ENCODE results near the gene RNASE12. TPM values are rescaled to one million over a fixed set of nuclear protein-coding genes. Genes with fewer than 3 reads are reported as not detected.

RNASE12 gene
- total RNA-seq, 1 donor from 2014 or later, result not detected

- DNase-seq (ENCODE audit: extremely low spot score in 2 of 2), result no peak
- Histone ChIP-seq H3K4me3 (no peak overlapping the region), H3K36me3 (no peaks in the 10 kb centered on the region), H3K4me1 (no peaks in the 10 kb centered on the region), H3K27ac (no peak overlapping the region), H3K9me3 (no peaks in the 10 kb centered on the region), H3K27me3 (no peaks in the 10 kb centered on the region)
- intact Hi-C loops (cut with DNase I), result no loop called here
- no peak for TF ChIP-seq POLR2AphosphoS5 (IDR thresholded peaks at IDR 0.05; ENCODE audit: insufficient read depth in 1 of 2, low read depth in 1 of 2)
- TF ChIP-seq POLR2A (IDR thresholded peaks at IDR 0.05), result no peak
- TF ChIP-seq, protein P1, sequence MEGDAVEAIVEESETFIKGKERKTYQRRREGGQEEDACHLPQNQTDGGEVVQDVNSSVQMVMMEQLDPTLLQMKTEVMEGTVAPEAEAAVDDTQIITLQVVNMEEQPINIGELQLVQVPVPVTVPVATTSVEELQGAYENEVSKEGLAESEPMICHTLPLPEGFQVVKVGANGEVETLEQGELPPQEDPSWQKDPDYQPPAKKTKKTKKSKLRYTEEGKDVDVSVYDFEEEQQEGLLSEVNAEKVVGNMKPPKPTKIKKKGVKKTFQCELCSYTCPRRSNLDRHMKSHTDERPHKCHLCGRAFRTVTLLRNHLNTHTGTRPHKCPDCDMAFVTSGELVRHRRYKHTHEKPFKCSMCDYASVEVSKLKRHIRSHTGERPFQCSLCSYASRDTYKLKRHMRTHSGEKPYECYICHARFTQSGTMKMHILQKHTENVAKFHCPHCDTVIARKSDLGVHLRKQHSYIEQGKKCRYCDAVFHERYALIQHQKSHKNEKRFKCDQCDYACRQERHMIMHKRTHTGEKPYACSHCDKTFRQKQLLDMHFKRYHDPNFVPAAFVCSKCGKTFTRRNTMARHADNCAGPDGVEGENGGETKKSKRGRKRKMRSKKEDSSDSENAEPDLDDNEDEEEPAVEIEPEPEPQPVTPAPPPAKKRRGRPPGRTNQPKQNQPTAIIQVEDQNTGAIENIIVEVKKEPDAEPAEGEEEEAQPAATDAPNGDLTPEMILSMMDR (IDR thresholded peaks at IDR 0.05), result no peak
These were observed 1.4 kb upstream of the RNASE12 start for GRCh38 chr14:20592574-20592973.

GRCh38 chr14:20587489-20588154, 3.6 kb downstream of the RNASE12 start, which contains the start of gene RNASE11:
Gene RNASE11 (minus strand): TSS chr14:20588001.
- no peak for DNase-seq (ENCODE audit: extremely low spot score in 2 of 2)
- Histone ChIP-seq H3K4me1 (no peaks in the 10 kb centered on the region), H3K36me3 (no peaks in the 10 kb centered on the region), H3K9me3 (no peaks in the 10 kb centered on the region), H3K27me3 (no peaks in the 10 kb centered on the region), H3K4me3 (no peak within 1 kb of the TSS), H3K27ac (no peak within 1 kb of the TSS)
- TF ChIP-seq, protein P1 (IDR thresholded peaks at IDR 0.05), result no peak
- TF ChIP-seq POLR2A (IDR thresholded peaks at IDR 0.05) (no peak), POLR2AphosphoS5 (IDR thresholded peaks at IDR 0.05; ENCODE audit: insufficient read depth in 1 of 2, low read depth in 1 of 2) (no peak)
- intact Hi-C loops (cut with DNase I), result no loop called here

DNA sequence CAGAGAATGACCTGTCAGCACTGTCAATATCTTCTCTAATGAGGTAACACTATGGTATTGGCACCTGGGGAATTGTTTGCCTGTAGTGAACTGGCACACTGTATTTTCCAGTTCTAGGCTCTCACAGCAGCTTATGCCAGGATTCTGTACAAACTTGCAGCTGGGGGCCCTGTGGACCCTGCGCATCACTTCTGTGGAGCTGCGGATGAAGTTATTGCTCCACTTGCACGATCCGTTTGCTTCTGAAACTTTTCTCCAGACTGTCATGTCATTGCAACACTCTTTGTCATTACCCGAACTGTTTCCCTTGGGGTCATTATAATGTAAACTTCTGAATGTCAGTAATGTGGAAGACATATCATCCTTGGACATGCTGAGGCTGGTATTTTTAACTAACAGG, 7.3 kb downstream of the RNASE12 start:
- no peak overlapping the region for H3K4me3 ChIP-seq
- H3K27ac ChIP-seq, result no peak overlapping the region
- H3K27me3 ChIP-seq, result no peaks in the 10 kb centered on the region
- no peaks in the 10 kb centered on the region for H3K36me3 ChIP-seq
- intact Hi-C loops (cut with DNase I), result no loop called here
- no peaks in the 10 kb centered on the region for H3K9me3 ChIP-seq
- TF ChIP-seq POLR2AphosphoS5 (IDR thresholded peaks at IDR 0.05; ENCODE audit: insufficient read depth in 1 of 2, low read depth in 1 of 2) (no peak), POLR2A (IDR thresholded peaks at IDR 0.05) (no peak)
- TF ChIP-seq, protein P1 (IDR thresholded peaks at IDR 0.05), result no peak
- H3K4me1 ChIP-seq, result no peaks in the 10 kb centered on the region
- DNase-seq (ENCODE audit: extremely low spot score in 2 of 2), result no peak

GRCh38 chr14:20583142-20583541, 8.0 kb downstream of the RNASE12 start:
- H3K4me1 ChIP-seq, result no peaks in the 10 kb centered on the region
- no peaks in the 10 kb centered on the region for H3K36me3 ChIP-seq
- intact Hi-C loops (cut with DNase I), result no loop called here
- no peaks in the 10 kb centered on the region for H3K9me3 ChIP-seq
- H3K4me3 ChIP-seq, result no peak overlapping the region
- H3K27ac ChIP-seq, result no peak overlapping the region
- no peaks in the 10 kb centered on the region for H3K27me3 ChIP-seq
- DNase-seq (ENCODE audit: extremely low spot score in 2 of 2), result no peak
- no peak for TF ChIP-seq POLR2AphosphoS5 (IDR thresholded peaks at IDR 0.05; ENCODE audit: insufficient read depth in 1 of 2, low read depth in 1 of 2)
- TF ChIP-seq, protein P1 (IDR thresholded peaks at IDR 0.05), result no peak
- TF ChIP-seq POLR2A (IDR thresholded peaks at IDR 0.05), result no peak

DNA sequence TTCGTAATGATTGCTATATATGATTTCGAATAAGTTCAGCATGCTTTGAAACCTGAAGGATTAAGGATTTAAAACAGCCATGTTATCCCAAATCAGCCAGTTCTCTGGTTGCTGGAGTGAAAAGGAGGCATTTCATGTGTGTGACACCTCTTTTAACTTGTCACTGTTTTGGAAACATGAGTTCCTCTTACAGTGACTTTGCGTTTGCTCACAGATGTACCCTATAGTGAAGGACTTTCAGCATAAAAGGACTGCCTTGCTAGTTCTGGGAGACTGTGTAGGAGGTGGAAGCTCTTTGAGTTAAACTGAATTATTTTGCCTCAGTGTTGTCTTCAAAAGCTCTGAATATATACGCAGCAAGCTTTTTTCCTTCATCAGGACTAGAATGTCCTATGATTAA, 10.9 kb downstream of the RNASE12 start:
- Histone ChIP-seq H3K4me1 (no peaks in the 10 kb centered on the region), H3K4me3 (no peak overlapping the region), H3K27ac (no peak overlapping the region), H3K9me3 (no peaks in the 10 kb centered on the region), H3K27me3 (no peaks in the 10 kb centered on the region), H3K36me3 (no peaks in the 10 kb centered on the region)
- TF ChIP-seq, protein P1 (IDR thresholded peaks at IDR 0.05), result no peak
- no peak for TF ChIP-seq POLR2A (IDR thresholded peaks at IDR 0.05)
- TF ChIP-seq POLR2AphosphoS5 (IDR thresholded peaks at IDR 0.05; ENCODE audit: insufficient read depth in 1 of 2, low read depth in 1 of 2), result no peak
- DNase-seq (ENCODE audit: extremely low spot score in 2 of 2), result no peak
- intact Hi-C loops (cut with DNase I), result no loop called here

Data from vagina (tissue), 2 donors.